ENCODE results near the gene CFHR4.

- TF ChIP-seq CTCF (IDR thresholded peaks at IDR 0.05; ENCODE audit: insufficient read depth, low read length): no peak
- TF ChIP-seq POLR2AphosphoS5 (IDR thresholded peaks at IDR 0.05; ENCODE audit: low read depth): no peak
- no peak for TF ChIP-seq GABPA (IDR thresholded peaks at IDR 0.05; ENCODE audit: low read depth)
- TF ChIP-seq SPI1 (IDR thresholded peaks at IDR 0.05; ENCODE audit: borderline replicate concordance, low read depth): no peak
- TF ChIP-seq REST (IDR thresholded peaks at IDR 0.05; ENCODE audit: insufficient replicate concordance, low read depth): no peak
These were observed 9.9 kb upstream of the CFHR4 start for GRCh38 chr1:196877964-196878363.

Data from HL-60 (cell line).